ENCODE measurements around the gene EXOSC10.
"Not testable (repeated sequence)": the region's sequence is repeated elsewhere in the genome, so short reads cannot be mapped to it uniquely, and the experiment has no call there.

The EXOSC10 gene

DNA sequence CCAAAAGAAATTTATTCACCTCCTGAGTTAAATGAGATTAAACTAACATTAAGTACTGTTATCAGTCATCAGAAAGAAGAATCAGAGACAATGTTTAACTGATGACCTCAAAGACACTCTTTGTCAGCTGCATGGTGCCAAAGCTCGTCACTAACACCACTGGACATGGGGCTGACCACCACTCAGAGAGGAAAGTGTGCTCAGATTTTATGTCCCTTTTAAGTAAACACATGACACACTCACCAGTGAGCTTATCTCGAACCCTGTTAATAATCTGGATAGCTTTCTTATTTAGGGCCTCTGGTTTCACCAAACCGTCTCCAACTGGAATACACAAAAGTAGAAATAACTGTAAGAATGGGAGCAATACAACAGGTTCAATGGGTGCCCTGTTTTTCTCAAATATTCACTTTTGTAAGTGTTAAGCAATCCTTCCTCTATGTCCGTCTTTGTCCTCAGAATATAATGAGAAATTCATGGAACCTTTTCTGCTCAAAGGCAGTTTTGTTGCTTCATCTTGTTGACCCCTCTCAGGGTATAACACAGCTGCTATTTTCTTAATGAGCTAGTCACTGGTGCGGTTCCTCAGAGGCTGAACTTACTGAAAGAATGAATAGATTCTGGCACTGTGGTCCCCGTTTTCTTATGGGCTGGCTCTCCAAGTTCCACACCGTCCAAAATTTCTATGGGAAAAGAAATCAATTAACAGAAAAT, 9.5 kb upstream of the EXOSC10 start:
- no peak for DNase-seq (ENCODE audit: low read depth in 2 of 2)

DNA sequence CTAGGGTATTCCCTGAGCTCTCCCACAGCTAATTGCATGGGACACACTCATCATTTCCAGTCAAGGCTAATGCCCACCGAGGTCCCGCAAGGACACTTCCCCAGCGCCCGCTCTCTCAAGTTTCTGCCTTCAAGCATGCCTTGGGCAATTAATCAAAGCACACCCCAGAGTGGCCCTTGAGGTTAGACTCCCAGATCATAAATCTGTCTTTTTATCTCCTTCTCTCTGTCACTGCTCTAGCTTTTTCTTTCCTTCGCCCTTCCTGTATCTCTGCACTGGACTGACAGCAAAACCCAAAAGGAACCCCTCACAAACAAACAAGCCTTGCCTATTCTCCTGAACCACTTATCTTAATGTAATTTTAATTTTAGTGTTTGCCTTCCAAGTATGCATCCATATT, 7.9 kb upstream of the EXOSC10 start:
- no peak for DNase-seq (ENCODE audit: low read depth in 2 of 2)

DNA sequence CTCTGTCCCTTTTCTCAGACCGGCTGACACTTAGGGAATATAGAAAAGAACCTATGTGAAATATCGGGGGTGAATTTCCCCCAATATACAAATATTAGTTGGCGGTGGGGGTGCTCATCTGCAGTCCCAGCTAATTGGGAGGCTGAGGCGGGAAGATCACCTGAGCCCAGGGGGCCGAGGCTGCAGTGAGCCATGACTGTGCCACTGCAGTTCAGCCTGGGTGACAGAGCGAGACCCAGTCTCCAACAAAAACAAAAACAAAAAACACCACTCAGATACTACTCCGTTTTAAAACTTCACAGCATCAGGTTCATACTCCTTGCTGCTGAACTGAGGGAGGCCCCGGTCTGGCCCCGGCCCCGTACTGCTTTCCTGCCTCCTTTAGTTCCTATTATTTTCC, 5.9 kb upstream of the EXOSC10 start:
- no peak for DNase-seq (ENCODE audit: low read depth in 2 of 2)

DNA sequence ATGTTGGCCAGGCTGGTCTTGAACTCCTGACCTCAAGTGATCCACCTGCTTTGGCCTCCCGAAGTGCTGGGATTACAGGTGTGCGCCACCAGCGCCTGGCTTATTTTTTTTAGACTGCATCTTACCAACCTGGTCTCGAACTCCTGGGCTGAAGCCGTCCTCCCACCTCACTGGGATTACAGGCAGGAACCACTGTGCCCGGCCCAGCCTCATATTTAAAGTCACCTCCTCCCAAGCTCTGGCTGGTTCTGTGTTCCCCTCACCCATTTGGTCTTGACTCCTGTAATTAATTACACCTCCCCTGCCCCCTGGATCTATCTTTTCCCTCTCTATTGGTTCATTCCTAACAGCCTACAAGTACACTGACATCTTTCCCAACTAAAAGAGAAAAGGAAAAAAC, 1.7 kb upstream of the EXOSC10 start:
- DNase-seq (ENCODE audit: low read depth in 2 of 2): no peak

DNA sequence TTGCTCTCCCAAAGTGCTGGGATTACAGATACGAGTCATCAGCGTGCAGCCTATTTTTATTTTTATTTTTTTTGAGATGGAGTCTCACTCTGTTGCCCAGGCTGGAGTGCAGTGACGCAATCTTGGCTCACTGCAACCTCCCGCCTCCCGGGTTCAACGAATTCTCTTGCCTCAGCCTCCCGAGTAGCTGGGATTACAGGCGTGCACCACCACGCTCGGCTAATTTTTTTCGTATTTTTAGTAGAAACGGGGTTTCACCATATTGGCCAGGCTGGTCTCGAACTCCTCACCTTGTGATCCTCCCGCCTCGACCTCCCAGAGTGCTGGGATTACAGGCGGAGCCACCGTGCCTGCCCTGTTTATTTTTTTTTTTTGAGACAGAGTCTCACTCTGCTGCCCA, 1.1 kb upstream of the EXOSC10 start:
- DNase-seq (ENCODE audit: low read depth in 2 of 2): not testable (repeated sequence)

DNA sequence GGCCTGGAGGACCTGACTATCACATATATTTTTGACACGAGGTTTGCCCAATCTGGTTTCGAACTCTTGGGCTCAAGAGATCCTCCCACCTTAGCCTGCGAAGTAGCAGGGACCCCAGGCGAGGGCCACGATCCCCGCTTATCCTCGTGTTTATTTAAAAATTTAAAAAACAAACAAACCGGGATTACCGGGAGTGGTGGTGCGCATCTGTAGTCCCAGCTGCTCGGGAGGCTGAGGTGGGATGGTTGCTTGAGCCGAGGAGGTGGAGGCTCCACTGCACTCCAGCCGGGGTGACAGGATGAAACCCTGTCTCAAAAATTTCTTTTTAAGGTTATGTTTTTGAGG, 452 bp upstream of the EXOSC10 start:
- no peak for DNase-seq (ENCODE audit: low read depth in 2 of 2)

DNA sequence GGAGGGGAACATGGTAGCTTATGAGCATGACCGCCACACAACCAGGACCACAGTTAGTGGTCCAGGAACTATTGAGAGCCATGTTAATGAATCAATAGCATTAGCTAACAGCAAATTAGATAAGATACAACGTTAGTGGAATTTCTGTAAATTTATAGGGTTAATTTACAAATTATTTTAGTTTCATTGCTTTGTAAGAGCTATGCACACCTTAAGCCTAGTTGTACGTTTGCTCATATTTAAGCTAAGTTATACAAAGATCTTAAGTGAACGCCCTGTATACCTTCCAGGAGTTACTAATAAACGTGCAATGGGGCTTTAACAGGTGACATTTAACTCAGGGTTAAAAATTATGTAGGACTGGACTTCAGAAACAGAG, 749 bp downstream of the EXOSC10 start:
- no peak for DNase-seq (ENCODE audit: low read depth in 2 of 2)

DNA sequence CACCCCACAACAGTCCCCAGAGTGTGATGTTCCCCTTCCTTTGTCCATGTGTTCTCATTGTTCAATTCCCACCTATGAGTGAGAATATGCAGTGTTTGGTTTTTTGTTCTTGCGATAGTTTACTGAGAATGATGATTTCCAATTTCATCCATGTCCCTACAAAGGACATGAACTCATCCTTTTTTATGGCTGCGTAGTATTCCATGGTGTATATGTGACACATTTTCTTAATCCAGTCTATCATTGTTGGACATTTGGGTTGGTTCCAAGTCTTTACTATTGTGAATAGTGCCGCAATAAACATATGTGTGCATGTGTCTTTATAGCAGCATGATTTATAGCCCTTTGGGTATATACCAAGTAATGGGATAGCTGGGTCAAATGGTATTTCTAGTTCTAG, 15.9 kb downstream of the EXOSC10 start:
- not testable (repeated sequence) for DNase-seq (ENCODE audit: low read depth in 2 of 2)

DNA sequence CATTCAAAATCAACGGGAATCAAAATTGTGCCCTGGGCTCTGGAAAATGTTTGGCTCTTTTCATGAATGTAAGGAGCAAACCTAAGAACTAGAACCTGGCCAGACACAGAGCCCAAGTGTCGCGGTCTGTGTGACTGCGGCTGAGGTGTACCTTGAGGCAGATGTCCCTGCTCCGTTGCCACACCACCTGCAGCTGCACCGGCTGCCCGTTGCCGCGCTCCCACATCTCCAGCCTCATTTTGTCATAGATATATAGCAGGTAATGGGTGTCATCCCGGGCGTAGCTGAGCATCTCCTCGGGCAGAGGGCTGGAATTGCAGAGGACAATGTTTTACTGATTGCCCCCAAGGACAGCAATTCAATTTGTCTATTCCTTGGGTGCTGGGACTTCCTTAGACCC, 18.7 kb downstream of the EXOSC10 start:
- no peak for DNase-seq (ENCODE audit: low read depth in 2 of 2)

DNA sequence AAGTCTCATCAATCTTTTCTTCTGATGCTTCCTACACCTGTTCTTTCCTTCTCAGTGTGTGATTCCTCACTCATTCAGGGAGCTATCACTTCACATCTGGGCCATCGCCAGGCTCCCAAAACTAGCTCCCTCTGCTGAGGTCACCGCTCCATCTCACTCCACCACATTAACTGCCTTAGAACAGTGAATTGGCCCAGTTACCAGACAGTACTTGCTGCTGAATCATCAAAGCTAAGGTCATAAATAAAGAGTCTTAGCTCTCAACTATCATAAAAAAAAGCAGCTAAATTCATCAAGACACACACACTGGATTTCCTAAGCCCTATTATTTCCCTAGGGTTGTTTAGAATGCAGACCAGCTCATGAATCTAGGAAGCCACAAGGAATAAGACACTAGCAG, 21.0 kb downstream of the EXOSC10 start:
- no peak for DNase-seq (ENCODE audit: low read depth in 2 of 2)

DNA sequence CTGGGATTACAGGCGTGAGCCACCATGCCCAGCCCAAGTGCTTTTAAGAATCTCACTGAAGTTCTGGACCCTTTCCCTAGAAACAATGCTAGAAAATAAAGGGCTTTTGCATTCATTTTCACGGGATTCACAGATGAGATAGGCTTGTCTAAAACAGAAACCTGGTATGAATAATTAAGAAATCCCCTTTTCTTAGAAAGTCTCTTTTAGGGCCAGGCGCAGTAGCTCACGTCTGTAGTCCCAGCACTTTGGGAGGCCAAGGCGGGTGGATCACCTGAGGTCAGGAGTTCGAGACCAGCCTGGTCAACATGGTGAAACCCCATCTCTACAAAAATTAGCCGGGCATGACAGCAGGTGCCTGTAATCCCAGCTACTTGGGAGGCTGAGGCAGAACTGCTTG, 26.3 kb downstream of the EXOSC10 start:
- not testable (repeated sequence) for DNase-seq (ENCODE audit: low read depth in 2 of 2)

DNA sequence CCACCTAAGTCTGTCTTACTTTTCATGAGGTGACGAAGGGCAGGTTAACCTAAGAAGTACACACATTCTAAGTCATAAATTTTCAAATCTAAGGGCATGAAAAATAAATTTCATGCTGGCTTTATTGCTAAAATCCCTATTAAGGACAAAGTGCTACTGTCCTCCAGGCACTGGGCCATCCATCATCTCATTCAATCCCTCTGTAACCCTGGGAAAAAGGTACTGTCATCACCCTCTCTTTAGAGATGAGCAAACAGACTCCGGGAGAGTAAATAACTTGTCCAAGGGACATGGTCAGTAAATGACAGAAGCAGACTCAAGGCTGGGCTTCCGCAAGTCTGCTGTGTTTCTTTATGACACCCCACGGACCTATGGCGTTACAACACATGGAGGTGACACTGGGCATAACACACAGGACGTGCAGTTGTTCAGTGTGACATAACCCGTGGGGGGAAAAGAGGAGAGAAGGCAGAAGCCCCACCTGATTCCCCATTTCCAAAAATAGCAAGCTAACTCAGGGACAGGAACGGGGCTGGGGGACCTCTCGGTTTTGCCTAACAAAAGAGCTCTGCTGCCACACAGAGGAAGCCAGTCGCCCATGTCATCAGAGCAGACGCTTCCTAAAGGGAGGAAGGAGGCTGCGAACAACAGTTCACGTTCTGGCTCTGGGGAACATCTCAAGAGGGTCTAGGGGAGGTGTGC, 27.3 kb downstream of the EXOSC10 start:
- no peak for DNase-seq (ENCODE audit: low read depth in 2 of 2)

DNA sequence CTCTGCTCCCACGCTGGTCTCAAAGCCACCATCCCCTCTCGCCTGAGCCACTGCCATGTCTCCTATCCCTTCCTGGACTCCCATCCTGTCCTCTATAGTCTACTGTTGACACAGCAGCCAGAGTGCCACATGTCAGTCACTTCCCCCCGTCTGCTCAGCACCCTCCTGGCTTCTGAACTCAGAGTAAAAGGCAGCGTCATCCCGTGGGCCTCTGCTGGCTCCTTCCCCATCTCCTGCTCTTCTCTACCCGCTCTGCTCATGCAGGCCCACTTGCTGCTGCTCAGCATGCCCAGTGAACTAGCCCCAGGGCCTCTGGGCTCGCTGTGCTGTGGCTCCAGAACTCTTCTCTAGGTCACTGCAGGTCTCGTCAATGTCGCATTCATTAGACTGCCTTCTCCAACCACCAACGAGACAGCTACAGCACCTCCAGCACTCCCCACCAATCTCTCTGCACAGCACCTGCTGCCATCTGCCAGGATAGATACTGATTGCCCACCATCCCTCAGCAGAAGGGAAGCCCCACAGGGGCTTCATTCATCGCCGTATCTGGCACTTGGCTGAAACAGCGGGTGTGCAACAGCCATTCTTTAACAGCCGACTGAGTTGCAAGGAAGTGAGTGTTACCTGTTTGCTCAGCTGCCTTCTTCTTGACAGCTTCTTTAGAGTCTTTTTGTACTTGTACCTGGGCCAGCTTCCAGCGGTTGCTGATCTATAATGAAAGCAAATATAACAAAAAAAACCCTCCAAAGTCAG, 28.0 kb downstream of the EXOSC10 start:
- no peak for DNase-seq (ENCODE audit: low read depth in 2 of 2)

DNA sequence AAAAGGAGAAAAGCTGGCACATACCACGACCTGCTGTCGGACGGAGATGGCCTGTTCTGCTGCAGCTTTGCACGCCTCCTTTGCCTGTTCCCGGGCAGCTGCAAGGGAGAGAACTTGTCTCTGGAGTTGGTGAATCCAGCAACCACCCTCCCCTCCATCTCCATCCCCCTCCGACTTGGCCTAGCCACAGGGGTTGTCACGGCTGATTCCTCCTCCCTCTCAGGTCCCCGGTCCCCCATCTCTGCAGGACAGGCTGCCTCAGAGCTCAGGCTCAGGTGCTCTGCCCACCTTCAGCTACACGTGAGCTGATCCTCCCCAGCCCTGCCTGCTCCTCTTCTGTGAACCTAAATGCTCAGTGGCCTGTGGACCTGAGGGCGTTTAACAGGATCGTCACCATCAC, 28.8 kb downstream of the EXOSC10 start:
- DNase-seq (ENCODE audit: low read depth in 2 of 2): no peak

DNA sequence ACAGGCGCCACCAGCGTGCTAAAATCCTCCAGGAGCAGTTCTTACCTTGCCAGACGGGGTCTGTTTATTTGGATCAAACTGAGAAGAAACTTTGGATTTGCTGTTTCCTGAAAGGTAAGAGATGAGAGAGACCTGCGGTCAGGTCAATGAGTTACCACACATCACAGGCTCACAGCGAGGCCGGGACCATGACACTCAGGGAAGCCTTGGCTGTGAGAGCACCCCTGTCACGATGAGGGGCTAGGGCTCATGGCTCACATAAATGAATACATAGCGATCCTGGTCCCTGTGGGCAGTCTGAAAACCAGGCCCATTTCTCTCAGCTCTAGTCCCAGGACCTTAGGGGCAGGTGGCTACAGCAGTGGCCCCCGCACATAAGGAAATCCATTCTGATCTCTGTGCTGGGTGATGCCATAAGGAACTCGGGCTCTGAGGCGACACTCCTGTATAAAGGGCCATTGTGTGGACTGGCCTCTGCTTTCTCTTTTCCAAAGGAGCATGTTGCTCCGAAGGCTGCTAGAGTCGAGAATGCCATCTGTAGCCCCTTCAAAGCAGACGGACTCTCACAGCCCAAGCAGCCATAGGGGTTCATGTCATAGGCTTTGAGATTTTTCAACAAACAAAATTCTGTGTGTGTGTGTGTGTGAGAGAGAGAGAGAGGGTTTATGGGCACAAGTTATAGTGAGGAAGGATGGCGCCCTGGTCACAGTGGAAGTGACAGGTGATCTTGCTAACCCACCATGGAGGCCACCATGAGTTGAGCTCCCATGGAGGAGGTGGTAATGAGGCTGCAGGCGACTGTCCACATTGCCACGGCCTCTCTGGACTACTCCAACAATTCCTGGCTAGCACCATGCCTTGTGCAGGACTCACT, 30.8 kb downstream of the EXOSC10 start:
- DNase-seq (ENCODE audit: low read depth in 2 of 2): no peak

DNA sequence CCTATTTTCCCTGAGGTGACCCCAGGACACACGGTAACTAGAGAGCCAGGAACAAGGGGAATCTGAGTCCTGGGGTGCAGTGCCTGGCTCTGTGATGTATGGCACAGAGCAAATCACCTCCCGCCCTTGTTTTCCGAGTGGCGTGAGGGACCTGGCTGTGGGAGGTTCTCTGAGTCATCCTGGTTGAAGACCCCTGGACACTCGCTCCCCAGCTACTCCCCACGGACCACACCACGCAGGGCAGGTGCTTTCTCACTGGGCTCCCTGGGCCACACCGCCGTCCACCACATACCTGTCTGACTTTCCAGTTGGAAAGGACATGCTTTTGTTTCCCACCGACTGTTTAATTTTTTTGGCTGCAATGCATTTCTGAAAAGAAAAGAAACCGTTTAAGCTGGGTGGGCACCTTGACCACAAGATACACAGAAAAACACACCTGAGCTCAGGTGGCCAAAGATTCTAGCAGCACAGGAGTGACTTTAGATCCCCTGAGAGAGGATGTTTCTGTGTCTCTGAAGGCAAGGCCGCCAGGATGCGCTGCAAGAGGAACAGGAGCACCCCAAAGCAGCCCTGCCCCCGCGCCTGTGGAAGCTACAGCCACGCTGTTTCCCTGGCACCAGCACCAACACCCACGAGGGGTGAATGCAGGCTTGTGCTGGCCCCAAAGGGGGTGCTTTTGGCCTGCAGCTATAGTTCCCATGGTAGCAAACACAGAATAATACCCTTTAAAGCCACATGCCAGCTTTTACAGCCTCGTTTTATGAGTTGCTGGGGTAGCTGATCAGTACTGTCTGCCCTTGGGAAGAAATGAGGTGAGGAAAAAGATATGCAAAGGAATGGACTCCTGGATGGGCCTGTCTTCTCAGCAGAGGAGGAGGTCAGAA, 31.7 kb downstream of the EXOSC10 start:
- no peak for DNase-seq (ENCODE audit: low read depth in 2 of 2)

DNA sequence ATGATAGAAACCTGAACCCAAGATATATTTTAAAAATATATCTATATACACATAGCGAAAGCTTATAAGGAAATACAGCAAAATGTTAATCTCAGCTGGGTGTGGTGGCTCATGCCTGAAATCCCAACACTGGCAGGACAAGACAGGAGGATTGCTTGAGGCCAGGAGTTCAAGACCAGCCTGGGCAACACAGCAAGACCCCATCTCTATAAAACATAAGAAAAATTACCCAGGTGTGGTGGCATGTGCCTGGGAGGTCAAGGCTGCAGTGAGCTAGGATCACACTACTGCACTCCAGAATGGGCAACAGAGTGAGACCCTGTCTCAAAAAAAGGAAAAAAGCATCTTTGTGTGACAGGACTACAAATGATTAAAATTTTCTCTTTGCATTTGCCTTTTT, 33.9 kb downstream of the EXOSC10 start:
- DNase-seq (ENCODE audit: low read depth in 2 of 2): no peak

DNA sequence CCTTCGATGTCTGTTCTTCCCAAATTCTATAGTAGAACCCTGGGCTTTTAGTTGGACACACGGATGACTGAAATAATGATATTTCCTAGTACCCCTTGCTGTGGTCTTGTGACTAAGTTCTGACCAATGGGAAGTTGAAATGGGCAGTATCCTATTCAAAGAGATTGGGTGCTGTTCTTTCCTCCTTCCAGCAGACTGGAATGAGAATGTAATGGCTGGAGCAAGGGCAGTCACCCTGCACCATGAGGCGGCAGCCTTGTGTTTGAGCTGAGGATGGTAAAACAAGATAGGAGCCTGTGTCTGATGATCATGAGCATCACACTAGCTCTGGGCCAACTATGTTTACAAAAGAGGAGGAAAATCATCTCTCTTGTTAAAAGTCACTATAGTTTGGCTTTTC, 34.7 kb downstream of the EXOSC10 start:
- DNase-seq (ENCODE audit: low read depth in 2 of 2): no peak

DNA sequence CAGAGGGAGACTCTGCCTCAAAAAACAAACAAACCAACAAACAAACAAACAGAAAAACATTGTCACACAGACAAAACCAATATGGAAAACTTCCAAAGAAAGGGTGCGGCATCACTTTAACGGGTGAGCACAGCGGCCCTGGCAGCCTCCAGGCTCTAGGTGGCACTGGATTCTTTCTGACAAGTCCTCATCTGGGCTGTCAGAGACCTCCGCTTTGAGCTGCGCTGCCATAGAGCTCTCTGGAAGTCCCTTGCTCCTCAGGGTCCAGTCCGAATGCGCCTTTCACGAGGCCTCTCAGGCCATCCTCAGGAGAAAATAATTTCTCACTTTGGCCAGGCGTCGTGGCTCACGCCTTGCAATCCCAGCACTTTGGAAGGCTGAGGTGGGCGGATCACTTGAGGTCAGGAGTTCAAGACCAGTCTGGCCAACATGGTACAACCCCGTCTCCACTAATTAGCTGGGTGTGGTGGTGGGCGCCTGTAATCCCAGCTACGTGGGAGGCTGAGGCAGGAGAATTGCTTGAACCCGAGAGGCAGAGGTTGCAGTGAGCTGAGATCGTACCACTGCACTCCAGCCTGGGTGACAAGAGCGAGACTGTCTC, 35.6 kb downstream of the EXOSC10 start:
- not testable (repeated sequence) for DNase-seq (ENCODE audit: low read depth in 2 of 2)

DNA sequence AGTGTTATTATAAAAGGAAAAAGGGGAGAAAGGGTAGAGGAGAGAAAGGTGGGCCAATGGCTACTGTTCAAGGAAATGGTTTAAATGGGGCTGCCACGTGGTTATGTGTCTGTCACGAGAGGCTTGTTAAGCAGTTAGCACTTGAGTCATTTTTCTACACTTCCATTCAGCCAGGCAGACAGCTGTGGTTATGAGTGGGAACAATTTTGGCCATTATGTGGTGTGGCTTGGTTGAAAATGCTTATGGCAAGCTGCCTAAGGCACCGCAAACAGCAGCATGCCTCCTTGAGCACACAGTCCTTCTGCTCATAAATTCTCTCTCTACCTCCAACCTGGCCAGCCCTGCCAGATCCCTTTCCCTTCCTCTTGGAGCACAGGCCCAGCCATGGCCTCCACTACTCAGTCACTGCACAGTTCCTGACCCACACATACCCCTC, 36.7 kb downstream of the EXOSC10 start:
- DNase-seq (ENCODE audit: low read depth in 2 of 2): no peak

All from stimulated activated CD4-positive, alpha-beta T cell treated with anti-CD3 and anti-CD28 coated beads, Interleukin-12 subunit alpha, Interleukin-12 subunit beta, amount 100 ng/mL, for 24 hours (primary cell).